CD1c-positive myeloid dendritic cell (primary cell): ENCODE measurements around the gene TUBA3E.
A peak's percentile ranks its signal among the peaks of the same experiment; 100 is the strongest.
"Not testable (repeated sequence)": the region's sequence is repeated elsewhere in the genome, so short reads cannot be mapped to it uniquely, and the experiment has no call there.

Experiments
- DNase-seq: peaks from one replicate; pipeline ENCODE4 v3.0.0-alpha.2; 2016; ENCODE audit errors: extremely low spot score

Gene TUBA3E

DNA sequence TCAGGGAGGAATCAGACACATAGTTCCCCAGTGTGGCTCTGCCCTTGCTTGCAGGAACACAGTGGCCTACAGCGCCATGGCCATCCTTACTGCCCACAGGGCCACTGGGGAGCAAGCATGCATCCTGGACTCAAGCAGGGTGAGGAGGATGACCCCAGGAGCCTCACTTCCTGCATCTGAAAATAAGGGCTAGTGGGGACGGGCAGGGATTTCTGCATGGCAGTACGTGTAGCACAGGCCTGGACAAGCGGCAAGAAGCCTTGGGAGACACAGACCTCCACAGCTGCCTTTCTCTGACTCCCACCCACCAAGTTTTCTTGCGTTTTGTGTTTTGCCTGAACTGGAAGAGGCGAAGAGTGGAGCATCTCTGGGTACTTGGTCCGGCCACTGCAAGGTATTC, 35.8 kb downstream of the TUBA3E start:
- DNase-seq: not testable (repeated sequence)

GRCh38 chr2:130160838-130161705, 37.2 kb downstream of the TUBA3E start:
- not testable (repeated sequence) for DNase-seq

GRCh38 chr2:130160131-130160530, 38.1 kb downstream of the TUBA3E start:
- DNase-seq: no peak

GRCh38 chr2:130159376-130159775, 38.9 kb downstream of the TUBA3E start:
- not testable (repeated sequence) for DNase-seq

GRCh38 chr2:130158631-130159030, 39.6 kb downstream of the TUBA3E start:
- no peak for DNase-seq

DNA sequence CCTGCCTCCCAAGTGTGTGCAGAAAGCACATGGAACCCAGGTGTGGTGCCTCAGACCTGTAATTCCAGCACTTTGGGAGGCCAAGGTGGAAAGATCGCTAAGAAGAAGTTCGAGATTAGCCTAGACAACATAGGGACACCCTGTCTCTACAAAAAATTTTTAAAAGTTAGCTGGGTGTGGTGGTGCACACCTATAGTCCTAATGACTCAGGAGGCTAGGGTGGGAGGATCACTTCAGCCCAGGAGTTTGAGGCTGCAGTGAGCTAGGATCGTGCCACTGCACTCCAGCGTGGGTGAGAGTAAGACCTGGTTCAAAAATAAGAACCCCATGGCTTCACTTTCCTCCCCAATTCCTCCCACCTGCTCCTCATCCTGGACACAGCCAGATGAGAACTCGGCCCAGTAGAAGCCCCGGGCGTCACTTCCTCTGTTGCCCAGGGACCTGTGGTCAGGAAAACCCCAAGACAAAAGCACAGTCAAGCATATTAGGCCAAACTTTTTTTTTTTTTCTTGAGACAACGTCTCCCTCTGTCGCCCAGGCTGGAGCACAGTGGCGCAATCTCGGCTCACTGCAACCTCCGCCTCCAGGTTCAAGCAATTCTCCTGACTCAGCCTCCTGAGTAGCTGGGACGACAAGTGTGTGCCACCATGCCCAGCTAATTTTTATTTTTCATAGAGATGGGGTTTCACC, 40.3 kb downstream of the TUBA3E start:
- DNase-seq: peak; percentile 58

DNA sequence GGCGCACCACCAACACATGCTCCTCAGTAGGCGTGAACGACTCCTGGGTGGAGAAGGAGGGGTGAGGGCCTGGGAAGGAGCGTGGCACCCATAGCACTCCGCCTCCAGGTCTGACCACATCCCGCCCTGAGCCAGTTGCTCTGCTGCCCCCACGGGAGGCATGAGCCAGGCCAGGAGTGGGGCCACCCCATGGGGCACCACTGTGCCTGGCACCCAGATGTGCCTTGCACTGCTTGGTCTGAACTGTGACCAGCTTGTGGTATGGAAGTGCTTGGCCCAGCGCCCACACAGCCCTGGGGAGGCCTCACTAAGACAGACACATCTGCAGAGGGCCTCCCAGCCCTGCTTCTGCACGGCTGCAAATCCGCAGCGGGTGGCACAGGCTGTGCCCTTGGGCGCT, 40.9 kb downstream of the TUBA3E start:
- not testable (repeated sequence) for DNase-seq

- no peak for DNase-seq
These were observed 41.6 kb downstream of the TUBA3E start for GRCh38 chr2:130156624-130157004.

DNA sequence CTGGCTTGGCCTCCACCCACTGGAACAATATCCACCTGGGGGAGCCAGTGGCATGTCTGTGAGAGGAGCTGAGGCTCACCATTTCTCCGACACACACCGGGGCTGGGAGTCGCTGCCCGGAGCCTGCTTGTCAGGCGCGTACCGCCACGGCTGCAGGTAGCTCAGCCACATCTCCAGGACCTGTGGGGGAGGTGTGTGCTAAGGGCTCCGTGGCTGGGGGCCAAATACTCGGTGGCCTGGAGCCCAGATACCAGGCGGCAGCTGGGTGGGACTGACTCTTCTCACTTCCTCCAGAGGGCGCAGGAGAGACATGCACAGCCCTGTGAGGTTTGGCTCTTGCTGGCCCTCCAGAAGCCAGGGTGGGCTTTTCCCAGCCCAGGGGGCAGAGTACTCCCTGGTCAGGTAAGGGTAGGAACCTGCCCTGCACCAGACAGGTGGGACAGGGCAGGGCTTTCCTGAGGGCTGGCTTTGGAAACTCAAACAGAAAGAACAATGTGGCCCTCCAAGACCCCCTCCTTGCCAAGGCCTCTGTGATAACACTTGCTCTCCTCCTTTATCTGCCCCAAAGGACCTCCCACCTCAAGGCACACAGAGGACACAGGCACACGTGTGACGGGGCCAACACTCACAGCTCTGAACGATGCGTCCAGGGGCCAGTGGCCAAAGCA, 42.1 kb downstream of the TUBA3E start:
- DNase-seq: not testable (repeated sequence)

DNA sequence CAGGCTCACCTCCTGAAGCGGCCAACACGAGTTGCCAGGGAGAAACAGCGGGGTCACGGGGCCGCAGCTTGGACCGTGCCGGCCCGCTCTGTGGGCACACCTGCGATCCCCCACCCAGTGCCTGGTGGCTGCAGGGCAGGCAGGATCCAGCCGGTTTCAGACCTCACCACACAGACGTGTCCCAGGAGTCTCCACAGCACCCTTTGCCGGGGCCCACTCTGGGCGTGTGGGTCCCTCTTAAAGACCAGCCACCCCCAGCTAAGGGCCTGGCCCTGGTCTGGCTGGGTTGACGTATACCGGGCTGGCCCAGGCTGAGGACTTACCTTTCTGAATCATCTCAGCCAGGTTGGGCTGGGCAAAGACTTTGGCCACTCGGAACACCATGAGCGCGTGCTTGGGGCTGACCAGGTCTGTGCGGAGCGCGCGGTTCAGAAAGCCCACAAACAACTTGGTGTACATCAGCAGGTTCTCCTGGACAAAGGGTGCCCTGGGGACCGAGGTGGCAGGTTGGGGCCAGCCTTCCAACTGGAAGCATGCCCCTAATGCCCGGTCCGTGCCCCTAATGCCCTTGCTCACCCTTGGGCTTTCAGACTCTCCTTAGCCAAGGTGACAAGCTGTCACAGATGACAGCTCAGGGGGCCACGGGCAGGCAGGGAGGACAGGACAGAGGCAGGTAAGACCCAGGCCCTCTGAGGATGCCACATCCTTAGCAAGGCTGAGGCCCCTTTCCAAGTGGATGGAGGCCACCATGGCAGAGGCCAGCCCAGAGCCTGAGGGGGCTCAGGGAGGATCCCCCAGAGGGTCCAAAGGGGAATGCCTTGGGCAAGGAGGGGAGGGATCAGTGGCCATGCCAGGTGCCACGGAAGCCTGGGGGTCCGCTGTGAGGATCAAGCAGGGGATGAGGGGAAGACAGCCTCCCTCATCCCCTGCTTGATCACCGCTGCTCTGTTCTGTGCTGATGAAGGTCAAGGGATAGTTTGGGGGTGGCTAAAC, 43.2 kb downstream of the TUBA3E start:
- DNase-seq: no peak

GRCh38 chr2:130154423-130154770, 43.8 kb downstream of the TUBA3E start:
- DNase-seq: not testable (repeated sequence)

DNA sequence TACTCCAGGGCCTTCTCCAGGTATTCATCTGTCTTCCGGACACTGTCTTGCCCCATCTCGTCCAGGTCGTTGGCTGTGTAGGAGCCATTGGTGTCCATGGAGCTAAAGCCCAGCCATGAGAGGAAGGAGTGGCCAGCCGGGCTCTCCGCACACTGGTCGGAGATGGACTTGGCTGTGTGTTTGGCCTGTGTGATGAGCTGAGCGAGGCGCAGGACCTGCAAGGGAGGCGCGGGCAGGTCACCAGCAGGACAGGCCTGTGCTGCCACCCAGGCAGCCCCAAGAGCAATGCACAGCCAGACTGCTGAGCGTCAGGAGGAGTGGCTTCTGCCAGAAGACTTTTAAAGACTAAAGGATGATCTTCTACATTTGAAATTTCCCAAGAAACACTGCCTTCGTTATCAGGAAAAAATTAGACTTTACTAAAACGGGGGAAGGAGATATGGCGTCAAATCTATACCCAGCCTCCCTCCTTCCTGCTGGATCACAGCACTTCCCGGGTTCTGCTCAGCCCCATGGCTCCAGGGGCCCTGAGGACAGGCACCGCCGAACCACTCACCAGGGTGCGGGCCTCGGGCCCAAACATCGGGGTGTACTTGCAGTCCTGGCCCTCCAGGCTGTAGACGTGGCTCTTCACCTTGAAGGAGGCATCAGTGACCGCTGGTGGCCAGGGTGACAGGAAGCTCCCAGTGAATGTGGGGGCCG, 44.4 kb downstream of the TUBA3E start:
- not testable (repeated sequence) for DNase-seq

DNA sequence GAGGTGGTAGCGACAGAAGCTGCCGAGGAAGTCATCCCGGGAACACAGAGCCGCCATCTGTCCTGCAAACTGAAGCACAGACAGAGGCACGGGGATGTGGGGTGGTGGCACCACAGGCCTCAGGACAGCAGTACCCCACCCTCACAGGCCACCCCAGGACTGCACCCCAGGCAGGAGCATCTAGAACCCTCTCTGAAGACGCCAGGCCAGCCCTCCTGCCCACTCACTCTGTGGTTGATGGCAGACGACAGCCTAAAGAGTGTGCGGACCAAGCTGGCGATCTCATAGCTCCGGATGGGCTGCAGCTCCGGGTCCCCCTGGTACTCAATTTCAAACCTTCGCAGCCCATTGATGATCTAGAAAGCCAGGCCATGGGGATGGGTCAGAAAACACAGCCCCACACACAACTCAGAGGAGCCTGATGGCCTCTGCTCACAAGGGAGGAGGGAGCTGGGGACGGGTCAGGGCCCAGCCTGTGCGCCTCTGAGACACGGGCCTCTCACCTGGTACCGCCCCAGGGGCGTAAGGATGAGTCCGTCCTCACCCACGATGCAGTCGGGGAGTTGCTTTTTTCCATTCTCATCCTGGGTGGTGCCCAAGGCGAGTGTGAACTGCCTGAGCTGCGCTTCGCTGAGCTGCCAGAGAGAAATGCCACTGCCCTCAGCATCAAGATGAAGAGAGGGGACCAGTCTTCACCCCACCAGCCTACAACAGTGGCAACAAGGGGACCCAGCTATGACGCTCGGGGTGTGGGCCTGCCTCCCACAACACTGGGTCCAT, 45.2 kb downstream of the TUBA3E start:
- no peak for DNase-seq

GRCh38 chr2:130152136-130152815, 46.0 kb downstream of the TUBA3E start:
- not testable (repeated sequence) for DNase-seq

GRCh38 chr2:130151145-130151512, 47.1 kb downstream of the TUBA3E start:
- DNase-seq: not testable (repeated sequence)

GRCh38 chr2:130150181-130151144, 47.8 kb downstream of the TUBA3E start:
- DNase-seq: no peak

- not testable (repeated sequence) for DNase-seq
These were observed 49.7 kb downstream of the TUBA3E start for GRCh38 chr2:130148515-130148914.

GRCh38 chr2:130145006-130145414, 53.2 kb downstream of the TUBA3E start, which contains the start of gene CCDC74B:
TSS of gene CCDC74B (minus strand) at chr2:130145112. CDS start at chr2:130144996, 116 bp downstream.
- DNase-seq: peak; percentile 23
